Measurements from ENCODE around the gene OR2V1. TPM values are rescaled to one million over a fixed set of nuclear protein-coding genes. Genes with fewer than 3 reads are reported as not detected.

The OR2V1 gene
- total RNA-seq, 4 donors from 2014 or later, result not detected

- intact Hi-C loops (cut with DNase I; ENCODE audit: low total_unique reads), result no loop called here
- 70 to 71% methylated on average over 7 of the region's 7 CpGs for WGBS, 2 donors
- TF ChIP-seq CTCF (IDR thresholded peaks at IDR 0.05) (no peak), POLR2A (IDR thresholded peaks at IDR 0.05) (no peak)
- H3K4me3 ChIP-seq (ENCODE audit: low read depth, poor library complexity, severe bottlenecking), result no peak overlapping the region
- DNase-seq (ENCODE audit: low spot score in 2 of 2), result no peak
Measured at GRCh38 chr5:181092428-181092827, 38.5 kb downstream of the OR2V1 start.

GRCh38 chr5:181088289-181088688, 42.7 kb downstream of the OR2V1 start:
- intact Hi-C loops (cut with DNase I; ENCODE audit: low total_unique reads), result no loop called here
- no peak overlapping the region for H3K4me3 ChIP-seq (ENCODE audit: low read depth, poor library complexity, severe bottlenecking)
- no peak for DNase-seq (ENCODE audit: low spot score in 2 of 2)
- TF ChIP-seq POLR2A (IDR thresholded peaks at IDR 0.05) (no peak), CTCF (IDR thresholded peaks at IDR 0.05) (no peak)
- 65 to 68% methylated on average over 10 of the region's 10 CpGs for WGBS, 2 donors

GRCh38 chr5:181087309-181087708, 43.7 kb downstream of the OR2V1 start:
- WGBS, 2 donors, result 79 to 81% methylated on average over 10 of the region's 10 CpGs
- no peak overlapping the region for H3K4me3 ChIP-seq (ENCODE audit: low read depth, poor library complexity, severe bottlenecking)
- TF ChIP-seq POLR2A (IDR thresholded peaks at IDR 0.05), result no peak
- no peak for TF ChIP-seq CTCF (IDR thresholded peaks at IDR 0.05)
- intact Hi-C loops (cut with DNase I; ENCODE audit: low total_unique reads), result no loop called here
- DNase-seq (ENCODE audit: low spot score in 2 of 2), result no peak

GRCh38 chr5:181086884-181087205, 44.1 kb downstream of the OR2V1 start:
- H3K4me3 ChIP-seq (ENCODE audit: low read depth, poor library complexity, severe bottlenecking), result no peak overlapping the region

GRCh38 chr5:181086026-181086883, 44.7 kb downstream of the OR2V1 start:
- DNase-seq (ENCODE audit: low spot score in 2 of 2), result no peak
- TF ChIP-seq POLR2A (IDR thresholded peaks at IDR 0.05), result no peak
- TF ChIP-seq CTCF (IDR thresholded peaks at IDR 0.05), result no peak
- intact Hi-C loops (cut with DNase I; ENCODE audit: low total_unique reads), result no loop called here
- 63 to 76% methylated on average over 17 of the region's 17 CpGs for WGBS, 2 donors
- no peak overlapping the region for H3K4me3 ChIP-seq (ENCODE audit: low read depth, poor library complexity, severe bottlenecking)

More at GRCh38 chr5:181086884-181087205, 44.1 kb downstream of the OR2V1 start:
- TF ChIP-seq CTCF (IDR thresholded peaks at IDR 0.05), result no peak
- intact Hi-C loops (cut with DNase I; ENCODE audit: low total_unique reads), result no loop called here
- WGBS, 2 donors, result 61 to 62% methylated on average over 7 of the region's 7 CpGs
- peak in 1 of 2 donors; percentile 81 for DNase-seq (ENCODE audit: low spot score in 2 of 2)
